GM12872 (cell line): Measurements from ENCODE around the gene MIB1.

Source experiments
- TF ChIP-seq, protein P1 (sequence below): IDR thresholded peaks from 3 replicates; pipeline ENCODE4 v1.5.1; 2011; ENCODE audit warnings: low read depth, mild to moderate bottlenecking, low read length, moderate library complexity; ENCODE audit not compliant: insufficient read depth

The MIB1 gene

DNA sequence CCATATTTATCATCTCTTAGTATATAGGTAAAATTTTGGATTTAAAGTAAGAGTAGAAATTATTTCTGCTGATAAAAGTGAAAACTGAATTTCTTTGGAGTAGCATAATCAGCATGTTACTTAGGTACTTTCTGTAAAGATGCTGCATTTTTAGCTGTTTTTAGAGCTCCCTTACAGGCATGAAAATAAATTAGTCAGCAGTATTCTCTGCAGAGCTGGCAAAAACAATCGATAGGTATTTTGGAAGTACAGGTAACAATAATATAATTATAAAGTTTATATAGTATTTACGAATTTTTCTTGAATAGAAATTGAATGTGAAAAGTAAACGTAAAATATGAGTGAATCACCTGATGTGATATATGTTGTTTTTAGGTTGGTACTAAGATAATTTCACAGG, 83.3 kb downstream of the MIB1 start:
- TF ChIP-seq, protein P1, sequence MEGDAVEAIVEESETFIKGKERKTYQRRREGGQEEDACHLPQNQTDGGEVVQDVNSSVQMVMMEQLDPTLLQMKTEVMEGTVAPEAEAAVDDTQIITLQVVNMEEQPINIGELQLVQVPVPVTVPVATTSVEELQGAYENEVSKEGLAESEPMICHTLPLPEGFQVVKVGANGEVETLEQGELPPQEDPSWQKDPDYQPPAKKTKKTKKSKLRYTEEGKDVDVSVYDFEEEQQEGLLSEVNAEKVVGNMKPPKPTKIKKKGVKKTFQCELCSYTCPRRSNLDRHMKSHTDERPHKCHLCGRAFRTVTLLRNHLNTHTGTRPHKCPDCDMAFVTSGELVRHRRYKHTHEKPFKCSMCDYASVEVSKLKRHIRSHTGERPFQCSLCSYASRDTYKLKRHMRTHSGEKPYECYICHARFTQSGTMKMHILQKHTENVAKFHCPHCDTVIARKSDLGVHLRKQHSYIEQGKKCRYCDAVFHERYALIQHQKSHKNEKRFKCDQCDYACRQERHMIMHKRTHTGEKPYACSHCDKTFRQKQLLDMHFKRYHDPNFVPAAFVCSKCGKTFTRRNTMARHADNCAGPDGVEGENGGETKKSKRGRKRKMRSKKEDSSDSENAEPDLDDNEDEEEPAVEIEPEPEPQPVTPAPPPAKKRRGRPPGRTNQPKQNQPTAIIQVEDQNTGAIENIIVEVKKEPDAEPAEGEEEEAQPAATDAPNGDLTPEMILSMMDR: no peak

DNA sequence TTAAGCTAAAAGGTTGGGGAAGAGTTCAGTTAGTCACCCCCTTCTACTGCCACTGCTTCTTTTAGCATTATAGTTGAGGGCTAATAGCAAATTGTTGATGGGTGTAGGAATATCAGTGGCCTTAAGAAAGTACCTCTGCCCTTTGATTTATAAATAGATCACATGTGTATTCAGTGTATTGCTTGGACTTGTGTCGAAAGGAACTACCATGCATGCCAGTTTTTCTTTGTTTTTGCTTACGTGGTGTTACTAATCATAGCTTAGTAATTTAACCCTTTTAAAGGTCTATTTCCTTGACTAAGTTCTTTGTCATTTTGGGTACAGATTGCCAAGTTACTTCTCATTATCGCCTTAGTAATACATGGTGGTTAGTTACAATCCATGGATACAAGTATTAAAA, 85.6 kb downstream of the MIB1 start:
- TF ChIP-seq, protein P1: no peak

DNA sequence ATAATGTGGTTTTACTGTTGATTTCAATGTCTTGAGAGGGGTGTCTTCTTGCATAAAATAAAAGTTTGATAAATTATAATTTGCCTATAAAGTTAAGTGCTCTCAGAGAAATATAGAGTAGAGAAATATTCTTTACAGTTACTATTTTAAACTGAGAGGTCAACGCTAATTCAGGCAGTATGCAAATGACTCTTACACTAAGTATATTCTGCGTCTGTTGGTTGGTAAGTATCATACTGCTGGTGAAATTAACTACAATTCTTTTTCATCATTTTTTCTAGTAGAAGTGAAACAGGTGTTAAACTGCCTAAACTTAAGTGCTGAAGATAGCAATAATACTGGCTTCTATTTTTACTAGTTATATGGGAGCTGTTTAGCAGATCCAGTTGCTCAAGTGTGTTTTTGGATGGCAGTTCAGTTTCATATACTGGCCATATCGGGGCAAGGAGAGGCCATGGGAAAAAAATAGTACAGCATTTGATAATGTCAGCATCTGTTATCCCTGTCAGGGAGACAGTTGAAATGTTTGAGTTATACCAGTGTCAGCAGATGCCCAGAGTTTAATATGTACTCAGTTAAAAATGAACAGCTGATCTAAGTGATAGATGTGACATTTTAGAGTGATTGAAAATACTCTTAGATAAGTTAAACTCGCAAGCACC, 86.2 kb downstream of the MIB1 start:
- TF ChIP-seq, protein P1: no peak

DNA sequence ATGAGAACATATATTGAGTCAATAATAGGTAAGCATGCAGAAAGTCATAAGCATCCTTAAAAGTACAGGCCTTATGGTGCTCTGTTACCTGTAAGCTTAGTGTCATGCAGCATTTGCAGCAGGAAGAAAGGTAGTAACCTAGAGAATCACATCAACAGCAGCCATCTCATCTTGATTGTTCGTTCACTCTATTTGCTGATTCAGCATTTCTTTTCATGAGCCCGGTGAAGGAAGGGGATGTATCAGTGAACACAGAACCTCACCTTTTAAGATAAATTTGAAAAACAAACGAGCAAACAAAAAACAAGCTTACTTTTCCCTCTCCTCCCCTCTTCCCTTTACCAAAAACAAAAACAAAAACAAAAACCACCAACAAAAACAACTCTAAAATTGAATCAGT, 89.9 kb downstream of the MIB1 start:
- TF ChIP-seq, protein P1: no peak

DNA sequence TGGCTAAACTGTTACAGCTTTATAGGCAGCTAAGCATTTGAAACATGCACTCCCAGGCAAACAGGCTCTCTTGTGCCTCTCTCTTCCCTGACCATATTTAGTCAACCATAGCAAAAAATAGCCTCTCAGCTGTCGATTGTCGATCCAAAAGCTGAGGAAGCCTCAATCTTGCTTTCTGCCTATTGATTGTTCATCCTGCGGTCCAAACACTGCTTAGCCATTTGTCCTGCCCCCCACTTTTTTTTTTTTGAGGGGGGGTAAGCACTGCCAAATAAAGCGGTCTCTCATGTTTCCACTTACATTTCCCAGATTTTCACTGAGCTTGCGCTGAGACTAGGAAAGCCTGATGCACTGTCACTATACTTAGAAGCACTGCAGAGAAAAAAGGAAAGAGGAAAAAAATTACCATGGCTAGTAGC, 90.8 kb downstream of the MIB1 start:
- TF ChIP-seq, protein P1: no peak

DNA sequence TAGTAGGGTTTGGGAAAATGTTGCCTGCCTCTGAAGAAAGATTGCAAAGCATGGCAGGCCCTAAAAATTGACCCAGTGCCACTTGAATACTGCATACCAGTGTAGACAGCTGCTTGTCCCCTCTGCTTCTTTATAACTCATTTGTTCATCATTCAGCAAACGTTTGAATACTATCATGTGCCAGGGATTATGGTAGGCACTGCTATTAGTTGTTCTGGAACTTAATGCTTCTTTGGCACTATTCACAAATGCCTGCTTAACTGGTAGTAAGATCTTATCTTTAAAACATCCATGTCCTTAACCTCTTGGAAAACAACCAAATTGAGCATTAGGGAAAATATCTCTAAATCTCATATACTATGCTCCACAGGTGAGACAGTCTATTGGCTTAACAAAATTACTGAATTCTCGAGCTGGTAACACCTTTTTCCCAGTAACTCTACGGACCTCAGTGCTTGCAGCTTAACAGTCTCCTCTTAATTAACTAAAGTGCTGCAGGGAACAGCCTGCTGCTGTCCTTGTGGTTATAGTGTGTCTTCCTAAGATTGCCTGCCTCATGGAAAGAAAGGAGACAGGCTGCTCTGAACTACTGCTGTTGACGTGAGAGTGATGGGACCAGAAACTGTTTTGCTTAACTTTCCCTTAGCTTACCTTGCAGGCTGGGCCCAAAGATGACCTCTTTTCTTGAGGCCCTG, 93.2 kb downstream of the MIB1 start:
- TF ChIP-seq, protein P1: no peak

DNA sequence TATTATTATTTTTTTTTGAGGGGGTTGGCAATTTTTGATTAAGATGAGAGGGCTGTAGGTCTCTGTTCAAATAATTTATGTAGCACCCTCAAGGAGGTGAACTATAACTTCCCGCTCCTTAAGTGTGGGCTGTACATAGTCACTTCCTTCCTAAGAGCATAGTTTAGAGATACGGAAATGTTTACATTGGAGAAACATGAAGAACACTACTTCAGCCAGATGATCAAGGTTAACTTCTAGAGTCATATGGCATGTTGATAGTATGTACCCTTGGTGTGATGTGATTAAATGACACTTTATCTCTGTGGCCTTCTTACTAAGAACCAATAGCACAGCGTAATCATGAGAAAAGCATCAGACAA, 93.7 kb downstream of the MIB1 start:
- TF ChIP-seq, protein P1: no peak
